Measurements from ENCODE around the gene CAMTA1.

CAMTA1 gene

GRCh38 chr1:7487766-7488474, 702.7 kb downstream of the CAMTA1 start:
- no peak overlapping the region for H3K4me3 ChIP-seq (ENCODE audit: low read length)
- no peak for TF ChIP-seq ZNF274 (IDR thresholded peaks at IDR 0.05; ENCODE audit: low read depth, low read length)

GRCh38 chr1:7488475-7488842, 703.2 kb downstream of the CAMTA1 start:
- no peak for TF ChIP-seq ZNF274 (IDR thresholded peaks at IDR 0.05; ENCODE audit: low read depth, low read length)
- H3K4me3 ChIP-seq (ENCODE audit: low read length) = no peak overlapping the region

- TF ChIP-seq ZNF274 (IDR thresholded peaks at IDR 0.05; ENCODE audit: low read depth, low read length) = no peak
- no peak overlapping the region for H3K4me3 ChIP-seq (ENCODE audit: low read length)
Observed at GRCh38 chr1:7489586-7489985, 704.3 kb downstream of the CAMTA1 start.

GRCh38 chr1:7490576-7490975, 705.3 kb downstream of the CAMTA1 start:
- H3K4me3 ChIP-seq (ENCODE audit: low read length) = no peak overlapping the region
- no peak for TF ChIP-seq ZNF274 (IDR thresholded peaks at IDR 0.05; ENCODE audit: low read depth, low read length)

- TF ChIP-seq ZNF274 (IDR thresholded peaks at IDR 0.05; ENCODE audit: low read depth, low read length) = no peak
- H3K4me3 ChIP-seq (ENCODE audit: low read length) = no peak overlapping the region
Observed at GRCh38 chr1:7491109-7491817, 706.0 kb downstream of the CAMTA1 start.

- no peak overlapping the region for H3K4me3 ChIP-seq (ENCODE audit: low read length)
- no peak for TF ChIP-seq ZNF274 (IDR thresholded peaks at IDR 0.05; ENCODE audit: low read depth, low read length)
Observed at GRCh38 chr1:7491818-7492173, 706.5 kb downstream of the CAMTA1 start.

- H3K4me3 ChIP-seq (ENCODE audit: low read length) = no peak overlapping the region
- no peak for TF ChIP-seq ZNF274 (IDR thresholded peaks at IDR 0.05; ENCODE audit: low read depth, low read length)
Observed at GRCh38 chr1:7493711-7494454, 708.6 kb downstream of the CAMTA1 start.

- no peak for TF ChIP-seq ZNF274 (IDR thresholded peaks at IDR 0.05; ENCODE audit: low read depth, low read length)
Observed at GRCh38 chr1:7495962-7496361, 710.7 kb downstream of the CAMTA1 start.

GRCh38 chr1:7497107-7497637, 711.9 kb downstream of the CAMTA1 start:
- H3K4me3 ChIP-seq (ENCODE audit: low read length) = no peak overlapping the region
- no peak for TF ChIP-seq ZNF274 (IDR thresholded peaks at IDR 0.05; ENCODE audit: low read depth, low read length)

More at GRCh38 chr1:7495962-7496361, 710.7 kb downstream of the CAMTA1 start:
- no peak overlapping the region for H3K4me3 ChIP-seq (ENCODE audit: low read length)

- H3K4me3 ChIP-seq (ENCODE audit: low read length) = no peak overlapping the region
- TF ChIP-seq ZNF274 (IDR thresholded peaks at IDR 0.05; ENCODE audit: low read depth, low read length) = no peak
Observed at GRCh38 chr1:7500381-7501083, 715.3 kb downstream of the CAMTA1 start.

- no peak for TF ChIP-seq ZNF274 (IDR thresholded peaks at IDR 0.05; ENCODE audit: low read depth, low read length)
- no peak overlapping the region for H3K4me3 ChIP-seq (ENCODE audit: low read length)
Observed at GRCh38 chr1:7501084-7501491, 715.8 kb downstream of the CAMTA1 start.

- TF ChIP-seq ZNF274 (IDR thresholded peaks at IDR 0.05; ENCODE audit: low read depth, low read length) = no peak
- H3K4me3 ChIP-seq (ENCODE audit: low read length) = no peak overlapping the region
Observed at GRCh38 chr1:7501723-7502603, 716.7 kb downstream of the CAMTA1 start.

Measured in GM08714 (cell line).